H1 (cell line): ENCODE results near the gene PRPF18. TPM values are rescaled to one million over a fixed set of nuclear protein-coding genes. Genes with fewer than 3 reads are reported as not detected.

Experiments used
- CTCF ChIA-PET: fragments of 300-600 bp; sonication (Branson Sonifier 250); formaldehyde crosslinking; loops from one replicate; lab custom pipeline; 2021; ENCODE audit not compliant: partially characterized antibody; lab: Charles Lee
- POLR2A ChIA-PET: fragments of 300-600 bp; sonication (Branson Sonifier 250); formaldehyde crosslinking; loops from one replicate; lab custom pipeline; 2021; ENCODE audit warnings: inconsistent platforms; ENCODE audit not compliant: partially characterized antibody; lab: Charles Lee
- DNase-seq, 2 experiments: peaks; one replicate each; pipeline versions ENCODE4 v3.0.0 to v3.0.0-alpha.2; 2010 to 2022; ENCODE audit warnings: low spot score in 2 of 2, low read depth in 1 of 2, mixed read lengths in 1 of 2
- FAIRE-seq: peaks from 2 replicates; lab custom pipeline; 2011; peaks lifted over from hg19 to GRCh38; lab: Jason Lieb, UNC
- H2AFZ ChIP-seq: 2 replicates; pipeline ENCODE4 v1.8.1; 2012; ENCODE audit warnings: low read length, inconsistent platforms
- H2AK5ac ChIP-seq: 2 replicates; pipeline ENCODE4 v1.6.1; 2013; ENCODE audit warnings: low read depth, low read length
- H2BK120ac ChIP-seq: replicated peaks from 2 replicates; pipeline ENCODE3; 2013; ENCODE audit warnings: low read depth, low read length, inconsistent platforms
- H2BK12ac ChIP-seq: 2 replicates; pipeline ENCODE4 v1.6.1; 2013; ENCODE audit warnings: low read depth, low read length
- H2BK15ac ChIP-seq: 2 replicates; pipeline ENCODE4 v1.6.1; 2013; ENCODE audit warnings: low read length
- H2BK20ac ChIP-seq: 2 replicates; pipeline ENCODE4 v1.6.1; 2013; ENCODE audit warnings: low read length
- H2BK5ac ChIP-seq: 2 replicates; pipeline ENCODE4 v1.6.1; 2013; ENCODE audit warnings: low read depth, low read length
- H3K14ac ChIP-seq: 2 replicates; pipeline ENCODE4 v1.6.1; 2013; ENCODE audit warnings: inconsistent platforms; ENCODE audit not compliant: insufficient read length
- H3K18ac ChIP-seq: 2 replicates; pipeline ENCODE4 v1.6.1; 2013; ENCODE audit warnings: low read length; ENCODE audit errors: extremely low read depth
- H3K23ac ChIP-seq: 2 replicates; pipeline ENCODE4 v1.6.1; 2013; ENCODE audit warnings: inconsistent platforms; ENCODE audit not compliant: insufficient read length
- H3K23me2 ChIP-seq: 2 replicates; pipeline ENCODE4 v1.6.1; 2013; ENCODE audit warnings: low read depth, low read length
- H3K27ac ChIP-seq: 2 replicates; pipeline ENCODE4 v1.6.1; 2011; ENCODE audit warnings: low read depth, low read length, inconsistent platforms
- H3K27me3 ChIP-seq, 4 experiments: replicated peaks in 1 of 4; 1 replicate in 1 of 4; 2 replicates in 3 of 4; pipeline versions ENCODE4 v1.6.1 to v1.8.1; 2011 to 2013; ENCODE audit warnings: low read length in 3 of 4, mild to moderate bottlenecking in 3 of 4, inconsistent platforms in 2 of 4, mixed read lengths in 2 of 4, moderate library complexity in 1 of 4; ENCODE audit not compliant: control insufficient read depth in 3 of 4, insufficient read depth in 3 of 4; ENCODE audit errors: extremely low read depth in 1 of 4
- H3K36me3 ChIP-seq, 4 experiments: 2 replicates each; pipeline versions ENCODE4 v1.6.1 to v1.8.1; 2011 to 2013; ENCODE audit warnings: mild to moderate bottlenecking in 4 of 4, low read length in 3 of 4, moderate library complexity in 2 of 4, control low read depth in 1 of 4, inconsistent platforms in 1 of 4; ENCODE audit not compliant: insufficient read depth in 4 of 4, control insufficient read depth in 2 of 4
- H3K4ac ChIP-seq: replicated peaks from 2 replicates; pipeline ENCODE3; 2013; ENCODE audit warnings: low read length, low read depth, mixed read lengths, inconsistent platforms; ENCODE audit not compliant: insufficient read length
- H3K4me1 ChIP-seq, 4 experiments: replicated peaks in 1 of 4; 1 replicate in 1 of 4; 2 replicates in 3 of 4; pipeline versions ENCODE4 v1.6.1 to v1.8.1; 2011 to 2013; ENCODE audit warnings: low read length in 3 of 4, inconsistent platforms in 2 of 4, mixed read lengths in 1 of 4; ENCODE audit not compliant: insufficient read depth in 4 of 4, control insufficient read depth in 3 of 4
- H3K4me2 ChIP-seq, 2 experiments: 2 replicates each; pipeline versions ENCODE4 v1.6.1 to v1.8.1; 2011 to 2013; ENCODE audit warnings: low read depth in 2 of 2, low read length in 2 of 2, control low read depth in 1 of 2, inconsistent platforms in 1 of 2, mild to moderate bottlenecking in 1 of 2; ENCODE audit not compliant: insufficient read depth in 1 of 2
- H3K4me3 ChIP-seq, 4 experiments: fragments of 200-600, 300-600 bp in 1 of 4; sonication (generic), shearing (Covaris generic), sonication (Bioruptor Twin) in 1 of 4; 2 replicates each; pipeline versions ENCODE4 v1.5.1 to v1.8.1; 2011 to 2016; ENCODE audit warnings: low read length in 4 of 4, low read depth in 3 of 4, control low read depth in 2 of 4, inconsistent platforms in 2 of 4, mild to moderate bottlenecking in 2 of 4, mixed read lengths in 1 of 4, moderate library complexity in 1 of 4; ENCODE audit not compliant: insufficient read depth in 2 of 4; ENCODE audit errors: extremely low read depth in 1 of 4
- H3K56ac ChIP-seq: replicated peaks from 2 replicates; pipeline ENCODE3; 2013; ENCODE audit warnings: low read depth, mild to moderate bottlenecking, mixed read lengths, low read length, inconsistent platforms; ENCODE audit not compliant: insufficient read length
- H3K79me1 ChIP-seq: 2 replicates; pipeline ENCODE4 v1.6.1; 2013; ENCODE audit warnings: low read depth, low read length, control low read depth
- H3K79me2 ChIP-seq, 2 experiments: 2 replicates each; pipeline versions ENCODE4 v1.6.1 to v1.8.1; 2012 to 2013; ENCODE audit warnings: low read length in 2 of 2, mild to moderate bottlenecking in 2 of 2, inconsistent platforms in 1 of 2; ENCODE audit not compliant: insufficient read depth in 2 of 2, control insufficient read depth in 1 of 2
- H3K9ac ChIP-seq, 4 experiments: replicated peaks in 1 of 4; 1 replicate in 1 of 4; 2 replicates in 3 of 4; pipeline versions ENCODE4 v1.6.1 to v1.8.1; 2011 to 2013; ENCODE audit warnings: low read depth in 3 of 4, low read length in 3 of 4, control low read depth in 2 of 4, mild to moderate bottlenecking in 2 of 4, moderate library complexity in 2 of 4, inconsistent platforms in 1 of 4; ENCODE audit errors: extremely low read depth in 1 of 4
- H3K9me3 ChIP-seq, 2 experiments: 2 replicates each; pipeline versions ENCODE4 v1.6.1 to v1.8.1; 2012 to 2013; ENCODE audit warnings: mild to moderate bottlenecking in 2 of 2, moderate library complexity in 2 of 2, control low read depth in 1 of 2, inconsistent platforms in 1 of 2, low read depth in 1 of 2, low read length in 1 of 2, mixed read lengths in 1 of 2; ENCODE audit not compliant: insufficient read depth in 2 of 2
- H4K20me1 ChIP-seq, 2 experiments: replicated peaks in 1 of 2; 2 replicates each; pipeline versions ENCODE3 to v1.8.1; 2011 to 2013; ENCODE audit warnings: inconsistent platforms in 2 of 2, low read length in 2 of 2, mild to moderate bottlenecking in 1 of 2; ENCODE audit not compliant: insufficient read depth in 2 of 2, control insufficient read depth in 1 of 2
- H4K5ac ChIP-seq: 2 replicates; pipeline ENCODE4 v1.6.1; 2013; ENCODE audit warnings: low read length, low read depth, mixed read lengths, inconsistent platforms; ENCODE audit not compliant: insufficient read length
- H4K8ac ChIP-seq: 2 replicates; pipeline ENCODE4 v1.8.0; 2013; ENCODE audit warnings: mild to moderate bottlenecking, moderate library complexity, low read length, inconsistent platforms; ENCODE audit not compliant: insufficient read depth; ENCODE audit errors: extremely low read depth
- H4K91ac ChIP-seq: replicated peaks from 2 replicates; pipeline ENCODE3; 2013; ENCODE audit warnings: low read length, mixed read lengths, inconsistent platforms; ENCODE audit not compliant: insufficient read length
- ASH2L ChIP-seq: fragments of 200-600, 300-600 bp; sonication (generic); IDR thresholded peaks from one replicate; pipeline ENCODE4 v1.7.1; 2017; ENCODE audit warnings: low read length
- CEBPB ChIP-seq: IDR thresholded peaks from 2 replicates; pipeline ENCODE4 v1.6.1; 2012; ENCODE audit warnings: low read depth, low read length
- FOSL1 ChIP-seq: IDR thresholded peaks from 2 replicates; pipeline ENCODE4 v1.6.1; 2011; ENCODE audit warnings: mild to moderate bottlenecking, low read depth, low read length, moderate library complexity; ENCODE audit not compliant: insufficient read depth
- JUND ChIP-seq: IDR thresholded peaks from 2 replicates; pipeline ENCODE4 v1.6.1; 2011; ENCODE audit warnings: mild to moderate bottlenecking, improper control_type of control experiment, low read length
- RBBP5 ChIP-seq: IDR thresholded peaks from 2 replicates; pipeline ENCODE4 v1.7.1; 2012; ENCODE audit warnings: low read depth, mild to moderate bottlenecking, inconsistent platforms, low read length, moderate library complexity, borderline replicate concordance
- SAP30 ChIP-seq: fragments of 300-600 bp; sonication (generic); IDR thresholded peaks from 2 replicates; pipeline ENCODE4 v1.7.1; 2012; ENCODE audit warnings: low read length, moderate library complexity, mild to moderate bottlenecking, inconsistent platforms; ENCODE audit not compliant: insufficient read depth, insufficient replicate concordance
- WGBS, 2 experiments: shearing (Covaris generic) in 1 of 2; methylation state at CpG; one replicate each; pipeline versions ENCODE4 v1.1.6 to v1.1.7; 2013 to 2015; ENCODE audit warnings: low lambda C conversion rate in 2 of 2, mixed read lengths in 2 of 2, inconsistent platforms in 1 of 2, low coverage in 1 of 2, missing lambda C conversion rate in 1 of 2; ENCODE audit not compliant: insufficient replicate concordance in 2 of 2, insufficient coverage in 1 of 2, insufficient read length in 1 of 2; ENCODE audit errors: extremely low coverage in 1 of 2, missing lambda C conversion rate in 1 of 2; 5-methylcytosine and 5-hydroxymethylcytosine counted together
- polyA plus RNA-seq, 7 experiments: library from polyadenylated mRNA; depleted of rRNA in 3 of 7; stranded (reverse) in 5 of 7; unstranded in 2 of 7; fragments of >200 nt in 5 of 7; fragments of 200-250 nt in 2 of 7; gene quantifications; 1 replicate in 5 of 7; 2 replicates in 1 of 7; 4 replicates in 1 of 7; pipeline versions ENCODE4 v1.2.1 to v1.2.3, GENCODE V29; 2011 to 2013; ENCODE audit warnings: missing spikeins in 2 of 7, mixed read lengths in 2 of 7
- total RNA-seq: library from RNA; stranded (reverse); fragmentation: NEBNext Ultra II Directional; extraction: Animal tissue kit (Norgen Biotek cat#: 25700); gene quantifications from 2 replicates; pipeline ENCODE4 v1.2.1, GENCODE V29; 2021

Gene PRPF18
- total and polyA plus RNA-seq, 2 of the 8 experiments (the other 6 are each of a cell fraction or from before 2014, with no cell fraction given), result 3.8 to 12.6 TPM

DNA sequence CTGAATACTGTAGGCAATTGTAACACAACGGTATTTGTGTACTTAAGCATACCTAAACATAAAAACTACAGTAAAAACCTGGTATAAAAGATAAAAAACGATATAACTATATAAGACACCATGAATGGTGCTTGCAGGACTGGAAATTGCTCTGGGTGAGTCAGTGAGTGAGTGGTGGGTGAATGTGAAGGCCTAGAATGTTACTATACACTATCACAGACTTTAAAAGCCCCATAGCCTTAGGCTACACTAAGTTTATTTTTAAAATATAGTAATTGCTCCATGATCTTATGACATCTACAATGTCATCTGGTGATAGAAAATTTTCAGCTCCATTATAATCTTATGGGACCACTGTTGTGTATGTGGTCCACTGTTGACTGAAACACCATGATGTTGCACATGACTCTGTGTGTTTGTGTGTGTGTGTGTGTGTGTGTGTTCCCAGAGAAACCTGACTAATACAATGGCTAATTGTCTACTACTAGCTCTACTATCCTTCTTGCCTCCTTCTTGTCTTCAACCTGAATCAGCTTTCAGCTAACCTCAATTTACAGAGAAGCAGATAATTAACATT is 27.6 kb upstream of the PRPF18 start:
- Histone ChIP-seq H3K4me3 (no peak overlapping the region), H3K23me2 (no peaks in the 10 kb centered on the region), H2BK120ac (no peak overlapping the region), H3K9ac (no peak overlapping the region), H4K91ac (no peak overlapping the region), H3K27ac (no peak overlapping the region), H3K36me3 (no peaks in the 10 kb centered on the region), H2AK5ac (no peak overlapping the region), H2AFZ (no peak overlapping the region), H3K4me2 (no peak overlapping the region), H2BK12ac (no peak overlapping the region), H3K14ac (no peak overlapping the region), H3K27me3 (no peaks in the 10 kb centered on the region), H3K4me1 (no peaks in the 10 kb centered on the region), H2BK20ac (no peak overlapping the region), H3K4ac (no peak overlapping the region), H4K20me1 (no peaks in the 10 kb centered on the region), H3K23ac (no peak overlapping the region), H4K5ac (no peak overlapping the region), H3K79me1 (no peaks in the 10 kb centered on the region), H2BK15ac (no peak overlapping the region), H3K18ac (no peak overlapping the region), H3K9me3 (peaks cover 4 to 5% of the 10 kb centered on the region in 2 experiments; a peak in 3 of 4 replicates), H2BK5ac (no peak overlapping the region), H3K79me2 (no peaks in the 10 kb centered on the region), H4K8ac (no peak overlapping the region), H3K56ac (no peak overlapping the region)
- CTCF ChIA-PET, result interaction anchor here (1.3 kb wide), 2 partner anchors 17 to 21 kb away, joined by 3 read pairs; no protein-coding TSS in a partner anchor
- FAIRE-seq (no peak), DNase-seq (no peak)
- no peak for TF ChIP-seq ASH2L
- no peak for TF ChIP-seq FOSL1
- no peak for TF ChIP-seq RBBP5
- TF ChIP-seq JUND, result no peak
- TF ChIP-seq CEBPB, result no peak
- TF ChIP-seq SAP30, result no peak
- WGBS, 2 experiments, result 71% methylated on average over 2 of the region's 2 CpGs; no CpG with 5 or more reads in 1 of the 2 experiments
- POLR2A ChIA-PET, result no interaction called here
